Peyer's patch (tissue), 4 donors: ENCODE results near the gene C3orf52.

Experiments
- POLR2A ChIP-seq, 2 donors: fragments of 450-650 bp; IDR thresholded peaks; one replicate each; pipeline ENCODE4 v1.5.1; 2017; ENCODE audit warnings: antibody characterized with exemption in 2 of 2, mild to moderate bottlenecking in 2 of 2, moderate library complexity in 2 of 2
- TF ChIP-seq, protein P1 (sequence below), 6 experiments: fragments of 450-650 bp in 4 of 6; fragments of 200-600 bp in 2 of 6; sonication (generic) in 1 of 6; IDR thresholded peaks; one replicate each; pipeline ENCODE4 v1.5.1; 2017 to 2019; ENCODE audit warnings: antibody characterized with exemption in 6 of 6, mild to moderate bottlenecking in 3 of 6, moderate library complexity in 1 of 6

DNA sequence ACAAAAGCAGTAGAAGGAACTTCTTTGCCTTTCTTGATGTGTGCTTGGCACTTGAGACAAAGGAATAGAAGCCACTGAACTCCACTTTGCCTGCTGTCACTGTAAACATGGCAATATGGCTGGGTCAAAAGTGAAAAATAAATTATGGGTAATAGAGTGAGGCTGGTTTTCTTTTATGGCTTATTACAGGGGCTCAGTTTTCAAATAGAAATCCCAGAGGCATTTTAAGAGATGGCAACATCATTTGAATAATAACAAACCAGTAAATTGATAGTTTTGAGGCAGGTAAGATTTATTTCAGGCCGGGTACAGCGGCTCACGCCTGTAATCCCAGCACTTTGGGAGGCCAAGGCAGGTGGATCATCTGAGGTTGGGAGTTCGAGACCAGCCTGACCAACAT, 2.8 kb downstream of the C3orf52 start:
- TF ChIP-seq, protein P1, sequence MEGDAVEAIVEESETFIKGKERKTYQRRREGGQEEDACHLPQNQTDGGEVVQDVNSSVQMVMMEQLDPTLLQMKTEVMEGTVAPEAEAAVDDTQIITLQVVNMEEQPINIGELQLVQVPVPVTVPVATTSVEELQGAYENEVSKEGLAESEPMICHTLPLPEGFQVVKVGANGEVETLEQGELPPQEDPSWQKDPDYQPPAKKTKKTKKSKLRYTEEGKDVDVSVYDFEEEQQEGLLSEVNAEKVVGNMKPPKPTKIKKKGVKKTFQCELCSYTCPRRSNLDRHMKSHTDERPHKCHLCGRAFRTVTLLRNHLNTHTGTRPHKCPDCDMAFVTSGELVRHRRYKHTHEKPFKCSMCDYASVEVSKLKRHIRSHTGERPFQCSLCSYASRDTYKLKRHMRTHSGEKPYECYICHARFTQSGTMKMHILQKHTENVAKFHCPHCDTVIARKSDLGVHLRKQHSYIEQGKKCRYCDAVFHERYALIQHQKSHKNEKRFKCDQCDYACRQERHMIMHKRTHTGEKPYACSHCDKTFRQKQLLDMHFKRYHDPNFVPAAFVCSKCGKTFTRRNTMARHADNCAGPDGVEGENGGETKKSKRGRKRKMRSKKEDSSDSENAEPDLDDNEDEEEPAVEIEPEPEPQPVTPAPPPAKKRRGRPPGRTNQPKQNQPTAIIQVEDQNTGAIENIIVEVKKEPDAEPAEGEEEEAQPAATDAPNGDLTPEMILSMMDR (IDR thresholded peaks at IDR 0.05) = no peak
- TF ChIP-seq POLR2A (IDR thresholded peaks at IDR 0.05) = no peak
